GM19238 (cell line): ENCODE results near the gene CFAP73.

Experiments
- DNase-seq: peaks from one replicate; pipeline ENCODE4 v3.0.0; 2011; ENCODE audit warnings: low spot score; ENCODE audit not compliant: insufficient read length

Gene CFAP73

DNA sequence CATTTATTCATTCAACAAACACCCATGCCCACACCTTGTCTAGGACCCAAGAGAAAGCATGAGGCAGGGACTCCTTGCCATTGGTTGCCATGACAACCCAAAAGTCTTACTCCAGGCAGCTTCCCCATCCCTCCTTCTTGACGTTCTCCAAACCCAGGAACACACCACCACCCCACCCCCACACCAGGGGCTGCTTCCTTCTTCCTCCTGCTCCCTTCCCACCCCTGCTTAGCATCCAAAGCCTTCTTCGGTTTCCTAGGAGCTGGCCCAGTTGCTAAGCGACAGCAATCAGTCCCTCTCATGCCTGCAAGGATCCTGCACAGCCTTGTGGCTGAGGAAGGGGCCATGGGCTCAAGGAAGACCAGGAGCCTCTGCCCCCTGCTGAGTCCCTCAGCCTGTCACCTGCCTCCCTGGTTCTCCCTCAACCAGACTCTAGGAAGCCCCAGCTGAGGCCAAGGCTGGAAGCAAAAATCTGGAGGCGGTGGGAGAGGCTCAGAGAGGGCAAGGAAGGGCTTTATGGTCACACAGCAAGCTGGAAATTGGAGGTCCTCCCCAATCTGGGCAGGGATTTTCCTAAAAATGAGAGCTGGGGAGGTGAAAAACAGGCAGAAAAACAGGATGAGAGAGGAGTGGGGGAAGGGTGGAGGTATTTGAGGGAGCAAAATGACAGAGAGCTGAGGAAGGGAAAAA lies 29.4 kb upstream of the CFAP73 start:
- DNase-seq: no peak

GRCh38 chr12:113120670-113121370 lies 28.7 kb upstream of the CFAP73 start:
- DNase-seq: no peak

GRCh38 chr12:113127791-113128199 lies 21.7 kb upstream of the CFAP73 start:
- DNase-seq: no peak

GRCh38 chr12:113128802-113129663 lies 20.5 kb upstream of the CFAP73 start:
- DNase-seq: no peak

DNA sequence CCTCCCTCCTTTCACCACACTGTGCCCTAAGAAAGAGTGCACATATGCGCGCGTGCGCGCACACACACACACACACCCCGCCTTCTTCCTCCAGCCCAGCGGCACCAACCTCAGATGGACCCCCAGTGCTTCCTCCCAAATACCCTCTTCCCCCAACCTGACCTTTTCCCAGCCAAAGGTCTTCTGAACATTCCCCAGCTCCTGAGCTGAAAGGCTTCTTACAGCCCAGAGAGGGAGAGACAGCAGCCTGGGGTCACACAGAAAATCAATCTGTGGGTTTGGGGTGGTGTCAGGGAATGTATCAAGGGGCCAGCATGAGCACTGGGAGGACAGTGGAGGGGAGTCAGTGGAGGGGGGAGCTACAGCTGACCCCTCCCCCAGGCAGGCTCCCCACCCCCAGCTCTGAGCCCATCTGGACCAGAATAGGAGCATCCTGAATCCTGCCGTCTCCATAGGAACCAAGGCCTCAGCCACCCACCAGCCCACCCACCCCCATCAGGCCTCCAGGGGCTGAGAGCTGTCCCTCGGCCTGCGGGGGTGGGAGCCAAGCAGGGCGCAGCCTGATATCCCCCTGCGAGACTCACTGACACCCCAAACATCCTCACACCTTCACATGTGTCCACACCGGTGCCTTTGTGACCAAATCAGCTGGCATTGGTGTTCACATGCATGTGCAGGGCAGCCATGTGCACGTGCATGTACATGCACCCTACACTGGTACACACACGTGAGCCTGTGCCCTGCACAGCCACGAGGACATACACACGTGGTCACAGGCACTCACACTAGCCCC lies 19.7 kb upstream of the CFAP73 start:
- DNase-seq: no peak

- DNase-seq: no peak
Observed at GRCh38 chr12:113130457-113131135, 18.9 kb upstream of the CFAP73 start.

GRCh38 chr12:113131556-113131955 lies 18.0 kb upstream of the CFAP73 start:
- DNase-seq: no peak

DNA sequence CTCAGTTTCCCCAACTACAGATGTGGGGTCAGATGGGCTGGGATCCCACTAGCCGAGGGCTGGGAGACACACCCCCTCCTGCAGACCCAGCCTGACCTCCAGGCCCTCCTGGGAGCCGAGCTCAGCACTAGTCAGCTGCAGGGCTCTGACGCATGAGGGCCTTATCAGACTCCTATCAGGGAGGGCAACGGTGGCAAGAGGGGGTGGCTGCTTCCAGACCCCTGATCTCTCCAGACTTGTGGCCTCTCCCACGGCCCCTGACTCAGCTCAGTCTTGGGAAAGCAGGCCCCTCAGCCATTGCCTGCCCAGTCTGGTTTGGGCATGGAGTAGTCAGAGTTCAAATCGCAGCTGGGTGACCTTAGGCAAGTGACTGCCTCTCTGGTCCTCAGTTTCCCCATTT lies 16.5 kb upstream of the CFAP73 start:
- no peak for DNase-seq

GRCh38 chr12:113133666-113134065 lies 15.9 kb upstream of the CFAP73 start:
- DNase-seq: no peak

GRCh38 chr12:113134071-113134470 lies 15.5 kb upstream of the CFAP73 start:
- DNase-seq: no peak

GRCh38 chr12:113134521-113134951 lies 15.0 kb upstream of the CFAP73 start:
- DNase-seq: no peak

DNA sequence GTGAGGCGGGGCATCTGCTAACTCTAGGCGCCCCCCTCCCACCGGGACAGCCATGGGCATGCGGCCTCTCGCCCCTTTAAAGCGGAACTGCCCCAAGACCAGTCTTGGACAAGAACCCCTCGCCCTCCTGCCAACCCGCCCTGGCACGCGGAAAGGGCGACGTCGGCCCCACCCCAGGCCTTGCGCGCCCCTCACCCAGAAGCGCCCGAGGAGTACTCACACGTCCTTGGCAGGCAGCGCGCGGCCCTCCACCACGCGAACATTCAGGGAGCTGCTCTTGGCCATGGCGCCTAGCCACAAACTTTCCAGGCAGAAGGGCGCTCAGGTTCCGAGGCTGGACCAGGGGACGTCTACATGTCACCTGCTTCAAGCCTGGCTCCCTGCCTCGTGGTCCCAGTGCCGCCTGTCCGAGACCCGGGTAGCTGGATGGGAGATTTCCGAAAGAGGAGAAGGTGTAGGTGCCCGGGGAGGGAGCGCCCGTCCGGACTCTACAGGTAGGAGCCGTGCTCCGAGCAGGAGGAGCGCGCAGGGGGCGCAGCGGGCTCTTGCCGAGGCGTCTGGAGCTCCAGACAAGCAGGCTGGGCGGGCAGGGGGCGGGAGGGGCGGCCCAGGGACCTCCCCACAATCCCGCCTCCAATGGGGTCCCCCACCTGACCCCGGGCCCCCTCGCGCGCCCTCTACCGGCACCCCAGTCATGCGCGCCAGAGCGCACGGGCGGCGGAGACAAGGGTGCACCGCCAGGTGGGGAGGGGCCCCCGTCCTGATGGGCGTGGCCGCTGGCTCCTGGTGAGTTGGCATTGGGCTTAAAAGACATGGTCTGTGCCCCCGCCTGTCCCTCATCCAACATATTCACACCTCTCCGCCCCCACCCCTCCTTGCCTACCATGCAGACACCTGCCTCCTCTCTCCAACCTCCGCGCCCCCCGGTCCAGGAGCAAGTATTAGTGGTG lies 14.1 kb upstream of the CFAP73 start, which contains the start of gene RASAL1:
Gene RASAL1 (minus strand): TSS at position 584 of the 950 bp plus-strand sequence. CDS start 299 bp downstream, at position 285.
- DNase-seq: peak; percentile 47

DNA sequence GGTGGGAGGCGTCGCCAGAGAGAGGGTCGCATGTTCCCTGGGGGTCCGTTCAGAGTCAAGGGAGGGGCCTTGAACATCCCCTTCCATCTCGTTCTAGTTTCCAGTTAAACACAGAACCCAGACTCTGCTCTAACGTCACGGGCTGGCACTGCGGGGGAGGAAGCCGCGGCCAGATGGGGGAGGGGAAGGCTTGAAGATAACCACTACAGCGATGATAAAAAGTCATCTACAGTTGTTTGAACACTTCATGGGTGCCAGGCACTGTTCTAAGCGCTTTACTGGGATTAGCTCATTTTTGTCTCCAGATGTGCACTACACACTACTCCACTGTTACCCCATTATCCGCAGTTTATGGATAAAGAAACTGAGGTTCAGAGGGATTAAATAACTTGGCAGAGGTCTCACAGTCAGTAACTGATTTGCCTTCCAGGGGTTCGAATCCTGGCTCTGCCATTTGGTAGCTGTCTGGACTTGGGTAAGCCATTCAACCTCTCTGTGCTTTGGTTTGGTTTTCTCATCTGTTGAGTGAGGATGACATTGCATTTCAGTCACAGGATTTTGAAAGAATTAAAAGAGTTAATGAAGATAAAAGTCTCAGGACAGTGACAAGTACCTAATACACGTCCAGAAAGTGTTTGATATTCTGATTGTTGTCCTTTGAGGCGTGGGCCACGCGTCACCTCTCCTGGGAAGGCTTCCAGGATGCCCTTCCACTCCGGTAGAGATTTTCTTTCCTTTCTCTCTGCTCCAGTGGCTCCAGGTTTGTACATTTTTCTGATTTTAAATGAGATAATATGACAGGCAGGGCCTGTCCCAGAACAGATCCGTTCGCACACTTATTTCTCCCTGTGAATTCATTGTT lies 13.2 kb upstream of the CFAP73 start:
- DNase-seq: no peak

GRCh38 chr12:113136990-113137511 lies 12.5 kb upstream of the CFAP73 start:
- no peak for DNase-seq

DNA sequence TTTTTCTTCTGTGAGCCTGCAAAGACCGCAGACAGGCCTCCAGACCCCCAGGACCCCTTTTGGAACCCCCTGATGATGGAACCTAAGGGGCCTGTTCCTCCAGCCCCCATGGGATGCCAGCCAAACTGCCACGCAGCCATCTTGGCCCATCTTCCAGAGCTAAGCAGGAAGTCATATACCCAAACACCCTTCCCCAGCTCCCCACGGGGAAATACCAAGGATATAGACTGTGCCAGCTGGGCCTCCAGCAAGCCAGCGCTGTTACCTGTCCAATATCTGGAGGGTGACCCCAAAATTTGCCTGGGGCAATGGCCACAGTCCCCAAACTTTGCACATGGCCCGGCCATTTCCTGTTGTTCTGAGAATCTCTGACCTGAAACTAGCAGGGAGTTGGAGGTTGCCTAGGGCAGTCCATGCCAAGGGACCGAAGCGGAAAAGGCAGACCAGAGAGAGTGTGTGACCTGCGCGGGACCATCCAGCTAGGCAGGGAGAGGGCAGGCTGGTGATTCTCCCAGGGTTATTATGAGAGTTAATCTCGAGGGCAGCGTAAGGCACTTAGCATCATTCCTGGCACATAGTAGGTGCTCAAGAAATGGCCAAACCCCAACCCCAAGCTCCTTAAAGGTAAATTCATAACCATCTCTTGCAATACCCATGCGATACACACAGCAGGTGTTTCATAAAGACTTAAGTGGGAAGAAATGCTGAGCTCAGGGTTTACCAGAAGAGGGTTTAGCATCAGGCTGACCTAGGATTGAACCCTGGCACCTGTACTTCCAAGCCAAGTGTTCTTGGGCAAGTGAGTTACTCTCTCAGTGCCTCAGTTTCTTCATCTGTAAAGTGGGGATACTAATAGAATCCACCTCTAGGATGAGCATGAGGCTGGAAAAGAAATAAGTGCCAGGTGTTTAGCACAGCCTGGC lies 11.4 kb upstream of the CFAP73 start:
- no peak for DNase-seq

DNA sequence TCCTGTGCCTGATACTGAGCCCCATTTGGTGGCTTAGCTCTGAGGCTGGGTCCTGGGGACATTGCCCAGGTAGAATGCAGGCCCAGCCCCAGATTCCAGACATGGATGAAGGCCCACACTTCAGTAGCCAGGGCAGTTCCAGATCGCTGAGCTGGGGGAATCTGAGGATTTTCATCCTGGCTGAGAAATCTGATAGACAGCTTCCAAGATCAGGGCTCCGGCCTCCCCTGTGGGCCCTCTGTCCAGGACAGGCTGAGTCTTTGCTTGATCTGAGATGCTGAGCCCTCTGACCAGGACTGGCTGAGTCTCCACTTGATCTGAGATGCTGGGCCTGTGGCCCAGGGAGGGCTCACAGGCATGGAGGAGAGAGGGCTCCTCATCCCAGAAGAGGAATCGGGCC lies 10.7 kb upstream of the CFAP73 start:
- no peak for DNase-seq

- no peak for DNase-seq
Observed at GRCh38 chr12:113140706-113141105, 8.8 kb upstream of the CFAP73 start.
